GM12878 (cell line): ENCODE results near the gene PHC2. TPM values are rescaled to one million over a fixed set of nuclear protein-coding genes. Genes with fewer than 3 reads are reported as not detected.

ENCODE experiments used
- CBFB ChIP-seq: IDR thresholded peaks from 2 replicates; pipeline ENCODE4 v1.6.1; 2016; ENCODE audit warnings: antibody characterized with exemption, low read depth
- EED ChIP-seq: sonication (generic); IDR thresholded peaks from 2 replicates; pipeline ENCODE4 v1.6.1; 2016; ENCODE audit warnings: antibody characterized with exemption, low read depth
- HDGF ChIP-seq: fragments of 450-650 bp; IDR thresholded peaks from 2 replicates; pipeline ENCODE4 v1.6.1; 2016; ENCODE audit warnings: antibody characterized with exemption
- LARP7 ChIP-seq: fragments of 450-650 bp; IDR thresholded peaks from 2 replicates; pipeline ENCODE4 v1.6.1; 2017; ENCODE audit warnings: mild to moderate bottlenecking
- MTA3 ChIP-seq: IDR thresholded peaks from 2 replicates; pipeline ENCODE4 v1.6.1; 2012; ENCODE audit warnings: low read length, inconsistent platforms, borderline replicate concordance
- RB1 ChIP-seq: fragments of 450-650 bp; formaldehyde crosslinking; IDR thresholded peaks from 2 replicates; pipeline ENCODE4 v1.6.1; 2017; ENCODE audit warnings: mild to moderate bottlenecking, borderline replicate concordance
- SMAD1 ChIP-seq: fragments of 450-650 bp; IDR thresholded peaks from 2 replicates; pipeline ENCODE4 v1.6.1; 2018; ENCODE audit warnings: mild to moderate bottlenecking, low read depth; ENCODE audit not compliant: partially characterized antibody
- SMC3 ChIP-seq: IDR thresholded peaks from 2 replicates; pipeline ENCODE4 v1.6.1; 2011; ENCODE audit warnings: low read length, improper control_type of control experiment, borderline replicate concordance
- SUPT20H ChIP-seq: IDR thresholded peaks from 2 replicates; pipeline ENCODE4 v1.6.1; 2011; ENCODE audit warnings: low read depth, mild to moderate bottlenecking, low read length, moderate library complexity, borderline replicate concordance; ENCODE audit not compliant: control insufficient read depth
- ZNF207 ChIP-seq: fragments of 450-650 bp; IDR thresholded peaks from 2 replicates; pipeline ENCODE4 v1.6.1; 2014; ENCODE audit warnings: antibody characterized with exemption, mild to moderate bottlenecking, borderline replicate concordance
- ZNF217 ChIP-seq: fragments of 450-650 bp; IDR thresholded peaks from 2 replicates; pipeline ENCODE4 v1.6.1; 2017; ENCODE audit warnings: antibody characterized with exemption, mild to moderate bottlenecking
- ZNF384 ChIP-seq: IDR thresholded peaks from 2 replicates; pipeline ENCODE4 v1.6.1; 2012; ENCODE audit warnings: low read depth, mild to moderate bottlenecking, low read length, improper control_type of control experiment, borderline replicate concordance
- polyA plus RNA-seq, 11 experiments: library from polyadenylated mRNA; depleted of rRNA in 4 of 11; unstranded in 6 of 11; stranded (reverse) in 5 of 11; fragments of >200 nt; fragmentation: Nextera tagmentation in 4 of 11; fragmentation: Illumina TruSeq in 1 of 11; extraction: Ambion mirVana in 4 of 11; extraction: Trizol in 1 of 11; gene quantifications; 1 replicate in 1 of 11; 2 replicates in 10 of 11; pipeline versions ENCODE4 v1.2.1 to v1.2.3, GENCODE V29; 2011 to 2016; ENCODE audit warnings: inconsistent platforms in 2 of 11, missing spikeins in 2 of 11, low read depth in 1 of 11
- total RNA-seq, 4 experiments: library from RNA; depleted of rRNA in 3 of 4; stranded (reverse); fragments of >200 nt in 3 of 4; fragmentation: Illumina TruSeq in 1 of 4; extraction: Trizol in 1 of 4; gene quantifications; 2 replicates each; pipeline versions ENCODE4 v1.2.1 to v1.2.3, GENCODE V29; 2013 to 2021
- TF ChIP-seq, protein P1 (sequence below): fragments of 450-650 bp; IDR thresholded peaks from 2 replicates; pipeline ENCODE4 v1.6.1; 2018; ENCODE audit warnings: borderline replicate concordance, mild to moderate bottlenecking; ENCODE audit not compliant: partially characterized antibody
- TF ChIP-seq, protein P2 (sequence below), 3 experiments: IDR thresholded peaks in 2 of 3; conservative IDR thresholded peaks in 1 of 3; 2 replicates each; pipeline ENCODE4 v1.5.1; 2011; ENCODE audit warnings: low read depth in 3 of 3, low read length in 3 of 3, mild to moderate bottlenecking in 3 of 3, control low read depth in 2 of 3, moderate library complexity in 2 of 3, inconsistent platforms in 1 of 3, mixed read lengths in 1 of 3; ENCODE audit not compliant: control insufficient read depth in 2 of 3, insufficient read depth in 1 of 3; ENCODE audit errors: extremely low read depth in 1 of 3
- TF ChIP-seq, protein P3 (sequence below): fragments of 150-350 bp; IDR thresholded peaks from 2 replicates; pipeline ENCODE4 v1.6.1; 2016; ENCODE audit warnings: low read depth, low read length
- TF ChIP-seq, protein P4 (sequence below): IDR thresholded peaks from 2 replicates; pipeline ENCODE4 v1.6.1; 2012; ENCODE audit warnings: low read depth, low read length, improper control_type of control experiment
- TF ChIP-seq, protein P5 (sequence below): IDR thresholded peaks from 2 replicates; pipeline ENCODE4 v1.6.1; 2012; ENCODE audit warnings: low read depth, low read length, improper control_type of control experiment
- TF ChIP-seq, protein P6 (sequence below): fragments of 450-650 bp; IDR thresholded peaks from 2 replicates; pipeline ENCODE4 v1.6.1; 2016; ENCODE audit warnings: mild to moderate bottlenecking

PHC2 gene
- total and polyA plus RNA-seq, 10 of the 15 experiments (the other 5 are each of a cell fraction or from before 2014, with no cell fraction given), result 2.0 to 35.9 (median 16.4) TPM

DNA sequence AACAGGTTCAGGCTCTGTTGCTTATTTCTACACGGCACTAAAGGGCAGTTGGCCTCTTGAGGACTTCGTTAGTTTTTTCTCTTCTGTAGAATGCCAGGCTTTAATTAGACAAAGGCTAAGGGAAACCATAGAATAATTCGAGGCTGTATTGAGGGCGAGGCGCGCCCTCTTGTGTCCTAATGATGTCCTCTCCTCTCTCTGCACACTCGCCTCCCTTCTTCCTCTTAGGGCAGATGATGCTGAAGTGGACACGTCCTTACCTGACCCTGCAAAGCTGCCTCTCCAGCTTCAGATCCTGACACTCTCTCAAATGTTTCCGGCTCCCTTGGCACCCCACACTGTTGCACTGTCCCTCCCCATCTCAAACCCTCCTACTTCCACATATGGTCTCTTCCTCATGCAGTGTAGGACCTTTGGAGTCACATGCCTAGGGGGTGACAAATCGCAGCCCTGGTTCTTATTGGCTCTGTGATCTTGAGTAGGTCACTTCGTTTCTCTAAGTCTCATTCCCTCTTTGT, 39.7 kb upstream of the PHC2 start (continued):
- TF ChIP-seq, protein P1, sequence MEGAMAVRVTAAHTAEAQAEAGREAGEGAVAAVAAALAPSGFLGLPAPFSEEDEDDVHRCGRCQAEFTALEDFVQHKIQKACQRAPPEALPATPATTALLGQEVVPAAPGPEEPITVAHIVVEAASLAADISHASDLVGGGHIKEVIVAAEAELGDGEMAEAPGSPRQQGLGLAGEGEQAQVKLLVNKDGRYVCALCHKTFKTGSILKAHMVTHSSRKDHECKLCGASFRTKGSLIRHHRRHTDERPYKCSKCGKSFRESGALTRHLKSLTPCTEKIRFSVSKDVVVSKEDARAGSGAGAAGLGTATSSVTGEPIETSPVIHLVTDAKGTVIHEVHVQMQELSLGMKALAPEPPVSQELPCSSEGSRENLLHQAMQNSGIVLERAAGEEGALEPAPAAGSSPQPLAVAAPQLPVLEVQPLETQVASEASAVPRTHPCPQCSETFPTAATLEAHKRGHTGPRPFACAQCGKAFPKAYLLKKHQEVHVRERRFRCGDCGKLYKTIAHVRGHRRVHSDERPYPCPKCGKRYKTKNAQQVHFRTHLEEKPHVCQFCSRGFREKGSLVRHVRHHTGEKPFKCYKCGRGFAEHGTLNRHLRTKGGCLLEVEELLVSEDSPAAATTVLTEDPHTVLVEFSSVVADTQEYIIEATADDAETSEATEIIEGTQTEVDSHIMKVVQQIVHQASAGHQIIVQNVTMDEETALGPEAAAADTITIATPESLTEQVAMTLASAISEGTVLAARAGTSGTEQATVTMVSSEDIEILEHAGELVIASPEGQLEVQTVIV, result no peak
- TF ChIP-seq, protein P2, sequence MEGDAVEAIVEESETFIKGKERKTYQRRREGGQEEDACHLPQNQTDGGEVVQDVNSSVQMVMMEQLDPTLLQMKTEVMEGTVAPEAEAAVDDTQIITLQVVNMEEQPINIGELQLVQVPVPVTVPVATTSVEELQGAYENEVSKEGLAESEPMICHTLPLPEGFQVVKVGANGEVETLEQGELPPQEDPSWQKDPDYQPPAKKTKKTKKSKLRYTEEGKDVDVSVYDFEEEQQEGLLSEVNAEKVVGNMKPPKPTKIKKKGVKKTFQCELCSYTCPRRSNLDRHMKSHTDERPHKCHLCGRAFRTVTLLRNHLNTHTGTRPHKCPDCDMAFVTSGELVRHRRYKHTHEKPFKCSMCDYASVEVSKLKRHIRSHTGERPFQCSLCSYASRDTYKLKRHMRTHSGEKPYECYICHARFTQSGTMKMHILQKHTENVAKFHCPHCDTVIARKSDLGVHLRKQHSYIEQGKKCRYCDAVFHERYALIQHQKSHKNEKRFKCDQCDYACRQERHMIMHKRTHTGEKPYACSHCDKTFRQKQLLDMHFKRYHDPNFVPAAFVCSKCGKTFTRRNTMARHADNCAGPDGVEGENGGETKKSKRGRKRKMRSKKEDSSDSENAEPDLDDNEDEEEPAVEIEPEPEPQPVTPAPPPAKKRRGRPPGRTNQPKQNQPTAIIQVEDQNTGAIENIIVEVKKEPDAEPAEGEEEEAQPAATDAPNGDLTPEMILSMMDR (IDR thresholded peaks at IDR 0.05 in 2 of 3, conservative IDR thresholded peaks at IDR 0.05 in 1 of 3; ENCODE audit: control insufficient read depth in 2 of 3, extremely low read depth in 1 of 3, insufficient read depth in 1 of 3, low read depth in 3 of 3, low read length in 3 of 3), result peak; percentile 71 to 90 (median 85)
- TF ChIP-seq CBFB (no peak), ZNF207 (no peak), SMC3 (peak; percentile 76; the same call in 1 of the 2 replicates), RB1 (0 out of 2 replicates have a peak, but pooled peaks have one; percentile 28), ZNF384 (no peak), ZNF217 (no peak), SUPT20H (no peak), MTA3 (no peak), HDGF (0 out of 2 replicates have a peak, but pooled peaks have one; percentile 32), EED (no peak), SMAD1 (no peak), LARP7 (0 out of 2 replicates have a peak, but pooled peaks have one; percentile 28)
- TF ChIP-seq, protein P3, sequence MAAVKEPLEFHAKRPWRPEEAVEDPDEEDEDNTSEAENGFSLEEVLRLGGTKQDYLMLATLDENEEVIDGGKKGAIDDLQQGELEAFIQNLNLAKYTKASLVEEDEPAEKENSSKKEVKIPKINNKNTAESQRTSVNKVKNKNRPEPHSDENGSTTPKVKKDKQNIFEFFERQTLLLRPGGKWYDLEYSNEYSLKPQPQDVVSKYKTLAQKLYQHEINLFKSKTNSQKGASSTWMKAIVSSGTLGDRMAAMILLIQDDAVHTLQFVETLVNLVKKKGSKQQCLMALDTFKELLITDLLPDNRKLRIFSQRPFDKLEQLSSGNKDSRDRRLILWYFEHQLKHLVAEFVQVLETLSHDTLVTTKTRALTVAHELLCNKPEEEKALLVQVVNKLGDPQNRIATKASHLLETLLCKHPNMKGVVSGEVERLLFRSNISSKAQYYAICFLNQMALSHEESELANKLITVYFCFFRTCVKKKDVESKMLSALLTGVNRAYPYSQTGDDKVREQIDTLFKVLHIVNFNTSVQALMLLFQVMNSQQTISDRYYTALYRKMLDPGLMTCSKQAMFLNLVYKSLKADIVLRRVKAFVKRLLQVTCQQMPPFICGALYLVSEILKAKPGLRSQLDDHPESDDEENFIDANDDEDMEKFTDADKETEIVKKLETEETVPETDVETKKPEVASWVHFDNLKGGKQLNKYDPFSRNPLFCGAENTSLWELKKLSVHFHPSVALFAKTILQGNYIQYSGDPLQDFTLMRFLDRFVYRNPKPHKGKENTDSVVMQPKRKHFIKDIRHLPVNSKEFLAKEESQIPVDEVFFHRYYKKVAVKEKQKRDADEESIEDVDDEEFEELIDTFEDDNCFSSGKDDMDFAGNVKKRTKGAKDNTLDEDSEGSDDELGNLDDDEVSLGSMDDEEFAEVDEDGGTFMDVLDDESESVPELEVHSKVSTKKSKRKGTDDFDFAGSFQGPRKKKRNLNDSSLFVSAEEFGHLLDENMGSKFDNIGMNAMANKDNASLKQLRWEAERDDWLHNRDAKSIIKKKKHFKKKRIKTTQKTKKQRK, result no peak
- TF ChIP-seq, protein P4, sequence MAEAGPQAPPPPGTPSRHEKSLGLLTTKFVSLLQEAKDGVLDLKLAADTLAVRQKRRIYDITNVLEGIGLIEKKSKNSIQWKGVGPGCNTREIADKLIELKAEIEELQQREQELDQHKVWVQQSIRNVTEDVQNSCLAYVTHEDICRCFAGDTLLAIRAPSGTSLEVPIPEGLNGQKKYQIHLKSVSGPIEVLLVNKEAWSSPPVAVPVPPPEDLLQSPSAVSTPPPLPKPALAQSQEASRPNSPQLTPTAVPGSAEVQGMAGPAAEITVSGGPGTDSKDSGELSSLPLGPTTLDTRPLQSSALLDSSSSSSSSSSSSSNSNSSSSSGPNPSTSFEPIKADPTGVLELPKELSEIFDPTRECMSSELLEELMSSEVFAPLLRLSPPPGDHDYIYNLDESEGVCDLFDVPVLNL, result no peak
- TF ChIP-seq, protein P5, sequence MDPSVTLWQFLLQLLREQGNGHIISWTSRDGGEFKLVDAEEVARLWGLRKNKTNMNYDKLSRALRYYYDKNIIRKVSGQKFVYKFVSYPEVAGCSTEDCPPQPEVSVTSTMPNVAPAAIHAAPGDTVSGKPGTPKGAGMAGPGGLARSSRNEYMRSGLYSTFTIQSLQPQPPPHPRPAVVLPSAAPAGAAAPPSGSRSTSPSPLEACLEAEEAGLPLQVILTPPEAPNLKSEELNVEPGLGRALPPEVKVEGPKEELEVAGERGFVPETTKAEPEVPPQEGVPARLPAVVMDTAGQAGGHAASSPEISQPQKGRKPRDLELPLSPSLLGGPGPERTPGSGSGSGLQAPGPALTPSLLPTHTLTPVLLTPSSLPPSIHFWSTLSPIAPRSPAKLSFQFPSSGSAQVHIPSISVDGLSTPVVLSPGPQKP, result no peak
- TF ChIP-seq, protein P6, sequence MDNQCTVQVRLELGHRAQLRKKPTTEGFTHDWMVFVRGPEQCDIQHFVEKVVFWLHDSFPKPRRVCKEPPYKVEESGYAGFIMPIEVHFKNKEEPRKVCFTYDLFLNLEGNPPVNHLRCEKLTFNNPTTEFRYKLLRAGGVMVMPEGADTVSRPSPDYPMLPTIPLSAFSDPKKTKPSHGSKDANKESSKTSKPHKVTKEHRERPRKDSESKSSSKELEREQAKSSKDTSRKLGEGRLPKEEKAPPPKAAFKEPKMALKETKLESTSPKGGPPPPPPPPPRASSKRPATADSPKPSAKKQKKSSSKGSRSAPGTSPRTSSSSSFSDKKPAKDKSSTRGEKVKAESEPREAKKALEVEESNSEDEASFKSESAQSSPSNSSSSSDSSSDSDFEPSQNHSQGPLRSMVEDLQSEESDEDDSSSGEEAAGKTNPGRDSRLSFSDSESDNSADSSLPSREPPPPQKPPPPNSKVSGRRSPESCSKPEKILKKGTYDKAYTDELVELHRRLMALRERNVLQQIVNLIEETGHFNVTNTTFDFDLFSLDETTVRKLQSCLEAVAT, result no peak
